IMR-90 (cell line): ENCODE results near the gene CYSRT1. TPM values are rescaled to one million over a fixed set of nuclear protein-coding genes. Genes with fewer than 3 reads are reported as not detected.

Experiments
- ATAC-seq: fragments of 200-7000 bp; cut with Tn5 transposase; 2 replicates; pipeline ENCODE4 v1.9.1; 2020; ENCODE audit warnings: low read depth, mild to moderate bottlenecking, moderate library complexity
- BruUV-seq: library from RNA; stranded (reverse); fragments of 400-500 nt; replicated peaks from 2 replicates; lab custom pipeline; 2021; lab: Mats Ljungman, UMichigan
- CTCF ChIA-PET: fragments of 300-600 bp; formaldehyde crosslinking; extraction: SDS; loops from one replicate; lab custom pipeline; 2021; ENCODE audit warnings: antibody characterized with exemption; lab: Yijun Ruan, JAX
- POLR2A ChIA-PET: fragments of 300-600 bp; sonication (Branson Sonifier 250); formaldehyde crosslinking; loops from one replicate; lab custom pipeline; 2022; ENCODE audit warnings: antibody characterized with exemption; ENCODE audit not compliant: unreplicated experiment; lab: Charles Lee
- DNase-seq: peaks from one replicate; pipeline ENCODE4 v3.0.0; 2013
- H2AFZ ChIP-seq: replicated peaks from 2 replicates; pipeline ENCODE3; 2013; ENCODE audit warnings: low read length, mild to moderate bottlenecking; ENCODE audit not compliant: poor library complexity
- H2AK5ac ChIP-seq: 2 replicates; pipeline ENCODE4 v1.6.1; 2013; ENCODE audit warnings: low read depth, low read length, inconsistent platforms
- H2AK9ac ChIP-seq: replicated peaks from 2 replicates; pipeline ENCODE3; 2013; ENCODE audit warnings: mild to moderate bottlenecking, low read depth, low read length, moderate library complexity; ENCODE audit not compliant: poor library complexity
- H2BK120ac ChIP-seq: 2 replicates; pipeline ENCODE4 v1.6.1; 2013; ENCODE audit warnings: low read depth, low read length, inconsistent platforms
- H2BK15ac ChIP-seq: 3 replicates; pipeline ENCODE4 v1.6.1; 2013; ENCODE audit warnings: low read depth, low read length, inconsistent platforms
- H2BK20ac ChIP-seq: 2 replicates; pipeline ENCODE4 v1.6.1; 2013; ENCODE audit warnings: low read depth, mild to moderate bottlenecking, inconsistent platforms, low read length, moderate library complexity
- H2BK5ac ChIP-seq: 2 replicates; pipeline ENCODE4 v1.6.1; 2013; ENCODE audit warnings: mild to moderate bottlenecking, low read depth, low read length, inconsistent platforms; ENCODE audit not compliant: poor library complexity, severe bottlenecking
- H3K14ac ChIP-seq: replicated peaks from 2 replicates; pipeline ENCODE4 v1.6.1; 2013; ENCODE audit warnings: low read depth, low read length, inconsistent platforms
- H3K18ac ChIP-seq: 2 replicates; pipeline ENCODE4 v1.6.1; 2013; ENCODE audit warnings: low read depth, low read length, control low read depth
- H3K23ac ChIP-seq: 2 replicates; pipeline ENCODE4 v1.6.1; 2013; ENCODE audit warnings: low read depth, low read length, inconsistent platforms
- H3K27ac ChIP-seq: 2 replicates; pipeline ENCODE4 v1.5.1; 2013; ENCODE audit warnings: mild to moderate bottlenecking, control low read depth, low read length; ENCODE audit not compliant: insufficient read depth
- H3K27me3 ChIP-seq: 2 replicates; pipeline ENCODE4 v1.6.1; 2013; ENCODE audit warnings: low read length; ENCODE audit not compliant: control insufficient read depth, insufficient read depth
- H3K36me3 ChIP-seq: 2 replicates; pipeline ENCODE4 v1.6.1; 2013; ENCODE audit warnings: low read length, mixed read lengths; ENCODE audit not compliant: control insufficient read depth, insufficient read depth
- H3K4ac ChIP-seq: 2 replicates; pipeline ENCODE4 v1.6.1; 2013; ENCODE audit warnings: low read depth, low read length, inconsistent platforms
- H3K4me1 ChIP-seq: 2 replicates; pipeline ENCODE4 v1.6.1; 2013; ENCODE audit warnings: low read length, mixed read lengths; ENCODE audit not compliant: control insufficient read depth, insufficient read depth
- H3K4me2 ChIP-seq: 2 replicates; pipeline ENCODE4 v1.6.1; 2013; ENCODE audit warnings: low read depth, mild to moderate bottlenecking, control low read depth, low read length, moderate library complexity
- H3K4me3 ChIP-seq: 2 replicates; pipeline ENCODE4 v1.5.1; 2013; ENCODE audit warnings: low read depth, mild to moderate bottlenecking, control low read depth, low read length, moderate library complexity; ENCODE audit not compliant: insufficient read depth
- H3K56ac ChIP-seq: 2 replicates; pipeline ENCODE4 v1.6.1; 2013; ENCODE audit warnings: low read length, inconsistent platforms; ENCODE audit not compliant: insufficient read depth; ENCODE audit errors: extremely low read depth
- H3K79me1 ChIP-seq, 2 experiments: 2 replicates each; pipeline ENCODE4 v1.6.1; 2013; ENCODE audit warnings: low read length in 2 of 2, inconsistent platforms in 1 of 2, low read depth in 1 of 2
- H3K9ac ChIP-seq: 2 replicates; pipeline ENCODE4 v1.6.1; 2013; ENCODE audit warnings: low read depth, low read length, control low read depth
- H3K9me1 ChIP-seq: 2 replicates; pipeline ENCODE4 v1.6.1; 2013; ENCODE audit warnings: low read length, inconsistent platforms; ENCODE audit not compliant: insufficient read depth
- H3K9me3 ChIP-seq: 2 replicates; pipeline ENCODE4 v1.6.1; 2013; ENCODE audit warnings: low read length; ENCODE audit not compliant: control insufficient read depth, insufficient read depth
- H4K20me1 ChIP-seq: 2 replicates; pipeline ENCODE4 v1.6.1; 2013; ENCODE audit warnings: low read length, inconsistent platforms; ENCODE audit not compliant: insufficient read depth
- H4K5ac ChIP-seq: 2 replicates; pipeline ENCODE4 v1.6.1; 2013; ENCODE audit warnings: mild to moderate bottlenecking, low read depth, low read length, control low read depth
- H4K8ac ChIP-seq, 2 experiments: 2 replicates each; pipeline ENCODE4 v1.6.1; 2013; ENCODE audit warnings: low read depth in 2 of 2, low read length in 2 of 2, control low read depth in 1 of 2, inconsistent platforms in 1 of 2
- H4K91ac ChIP-seq: 2 replicates; pipeline ENCODE4 v1.6.1; 2013; ENCODE audit warnings: low read depth, low read length, inconsistent platforms; ENCODE audit not compliant: insufficient read depth
- BHLHE40 ChIP-seq: fragments of 150-350 bp; IDR thresholded peaks from 2 replicates; pipeline ENCODE4 v1.6.1; 2016; ENCODE audit warnings: mild to moderate bottlenecking, low read depth, low read length
- CEBPB ChIP-seq: IDR thresholded peaks from 2 replicates; pipeline ENCODE4 v1.6.1; 2012; ENCODE audit warnings: low read depth, low read length, improper control_type of control experiment
- FOS ChIP-seq: fragments of 150-350 bp; IDR thresholded peaks from 2 replicates; pipeline ENCODE4 v1.6.1; 2016; ENCODE audit warnings: low read depth, low read length
- POLR2A ChIP-seq: IDR thresholded peaks from 2 replicates; pipeline ENCODE4 v1.6.1; 2012; ENCODE audit warnings: mild to moderate bottlenecking, low read depth, low read length
- RFX5 ChIP-seq: IDR thresholded peaks from 2 replicates; pipeline ENCODE4 v1.8.0; 2012; ENCODE audit warnings: low read depth, mild to moderate bottlenecking, low read length, moderate library complexity
- WGBS, 2 experiments: methylation state at CpG; one replicate each; pipeline versions ENCODE4 v1.1.5 to v1.1.7; 2013; ENCODE audit warnings: missing lambda C conversion rate in 2 of 2; ENCODE audit not compliant: insufficient read length in 1 of 2; ENCODE audit errors: extremely low coverage in 2 of 2; 5-methylcytosine and 5-hydroxymethylcytosine counted together
- dilution Hi-C: fragments of 300-500 bp; cut with HindIII; formaldehyde crosslinking; loops from one replicate; pipeline ENCODE4 v1.14.3; 2018; ENCODE audit warnings: low sequenced_read_pairs; ENCODE audit not compliant: unreplicated experiment
- in situ Hi-C: fragments of 300-500 bp; cut with MboI; formaldehyde crosslinking; loops from 3 replicates; pipeline ENCODE4 v1.14.3; 2019; ENCODE audit warnings: low sequenced_read_pairs, inconsistent platforms, mixed read lengths
- intact Hi-C: fragments of 100-400 bp; cut with micrococcal nuclease; formaldehyde crosslinking; loops from 2 replicates; pipeline ENCODE4 v1.10.0; 2022
- polyA plus RNA-seq, 3 experiments: library from polyadenylated mRNA; depleted of rRNA; stranded (reverse); fragments of >200 nt; gene quantifications; 2 replicates each; pipeline ENCODE4 v1.2.3, GENCODE V29; 2012; ENCODE audit warnings: low replicate concordance in 1 of 3
- total RNA-seq: library from RNA; depleted of rRNA; stranded (reverse); fragments of >200 nt; gene quantifications from 2 replicates; pipeline ENCODE4 v1.2.3, GENCODE V29; 2012
- TF ChIP-seq, protein P1 (sequence below): conservative IDR thresholded peaks from 2 replicates; pipeline ENCODE4 v1.5.1; 2012; ENCODE audit warnings: mild to moderate bottlenecking, low read depth, low read length, improper control_type of control experiment
- TF ChIP-seq, protein P2 (sequence below): fragments of 150-350 bp; IDR thresholded peaks from 2 replicates; pipeline ENCODE4 v1.6.1; 2017; ENCODE audit warnings: mild to moderate bottlenecking, antibody characterized with exemption, low read length, low read depth
- TF ChIP-seq, protein P3 (sequence below): fragments of 150-350 bp; IDR thresholded peaks from 2 replicates; pipeline ENCODE4 v1.6.1; 2016; ENCODE audit warnings: low read depth, mild to moderate bottlenecking, low read length, moderate library complexity, borderline replicate concordance

Gene CYSRT1
- total and polyA plus RNA-seq, 2 of the 4 experiments (the other 2 are of a cell fraction), result 0.18 to 0.84 TPM

DNA sequence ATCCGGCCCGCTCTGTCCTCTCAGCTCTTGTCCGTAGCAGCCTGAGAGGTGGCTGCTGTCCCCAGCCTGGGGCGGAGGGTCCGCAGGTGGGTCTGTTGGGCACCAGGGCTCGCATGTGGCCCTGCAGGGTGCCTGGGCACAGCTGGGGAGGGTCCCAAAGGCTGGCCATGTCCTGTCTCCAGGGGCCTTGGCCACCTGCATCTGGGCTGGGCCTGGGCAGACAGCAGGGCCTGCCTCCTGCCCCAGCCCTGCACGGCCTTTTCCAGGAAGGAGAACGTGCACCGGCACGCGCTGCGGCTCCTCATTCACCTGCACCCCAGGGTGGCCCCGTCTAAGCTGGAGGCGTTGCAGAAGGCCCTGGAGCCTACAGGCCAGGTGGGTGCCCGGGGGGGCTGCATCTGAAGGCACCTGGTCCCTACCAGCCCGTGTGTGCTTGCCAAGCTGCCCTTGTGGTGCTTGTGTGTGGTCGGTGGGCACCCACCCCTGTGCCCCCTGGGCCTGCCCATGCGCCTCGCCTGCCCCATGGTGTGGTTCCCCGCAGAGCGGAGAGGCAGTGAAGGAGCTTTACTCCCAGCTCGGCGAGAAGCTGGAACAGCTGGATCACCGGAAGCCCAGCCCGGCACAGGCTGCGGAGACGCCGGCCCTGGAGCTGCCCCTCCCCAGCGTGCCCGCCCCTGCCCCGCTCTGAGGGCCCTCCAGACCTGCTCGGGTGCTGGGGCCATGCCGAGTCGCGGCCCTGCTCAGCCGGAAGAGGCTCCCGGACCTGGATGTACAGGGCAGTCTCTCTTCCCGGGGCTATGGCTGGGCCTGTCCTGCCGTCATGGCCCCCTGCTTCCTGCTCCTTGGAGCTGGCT is 47.5 kb downstream of the CYSRT1 start:
- Histone ChIP-seq H3K4me2 (no peak overlapping the region), H3K79me1 (peaks cover 13 to 73% of the 10 kb centered on the region in 2 experiments), H3K27me3 (no peaks in the 10 kb centered on the region), H3K9ac (no peak overlapping the region), H3K14ac (no peak overlapping the region), H2AK5ac (no peak overlapping the region), H3K18ac (no peak overlapping the region), H2BK120ac (no peak overlapping the region), H3K23ac (no peak overlapping the region), H2BK15ac (no peak overlapping the region), H4K91ac (no peak overlapping the region), H2BK20ac (no peak overlapping the region), H3K4ac (no peak overlapping the region), H3K56ac (no peak overlapping the region), H3K4me1 (peaks cover 21% of the 10 kb centered on the region), H4K8ac (no peak overlapping the region), H3K4me3 (no peak overlapping the region), H4K5ac (no peak overlapping the region), H2BK5ac (no peak overlapping the region), H3K9me3 (no peaks in the 10 kb centered on the region), H4K20me1 (peaks cover 29% of the 10 kb centered on the region), H3K36me3 (peaks cover 41% of the 10 kb centered on the region), H3K9me1 (peaks cover 14% of the 10 kb centered on the region), H2AK9ac (no peak overlapping the region), H2AFZ (no peak overlapping the region), H3K27ac (no peak overlapping the region)
- CTCF ChIA-PET, result no interaction called here
- 92% methylated on average over 30 of the region's 39 CpGs; no CpG with 5 or more reads in 1 of the 2 experiments for WGBS, 2 experiments
- dilution Hi-C loops (no loop called here), intact Hi-C loops (no loop called here), in situ Hi-C loops (no loop called here)
- POLR2A ChIA-PET, result no interaction called here
- ATAC-seq (no peak), DNase-seq (no peak)
- BruUV-seq, result no TSS peak
- TF ChIP-seq POLR2A (no peak), BHLHE40 (no peak), CEBPB (no peak), RFX5 (no peak), FOS (no peak)
- TF ChIP-seq, protein P1, sequence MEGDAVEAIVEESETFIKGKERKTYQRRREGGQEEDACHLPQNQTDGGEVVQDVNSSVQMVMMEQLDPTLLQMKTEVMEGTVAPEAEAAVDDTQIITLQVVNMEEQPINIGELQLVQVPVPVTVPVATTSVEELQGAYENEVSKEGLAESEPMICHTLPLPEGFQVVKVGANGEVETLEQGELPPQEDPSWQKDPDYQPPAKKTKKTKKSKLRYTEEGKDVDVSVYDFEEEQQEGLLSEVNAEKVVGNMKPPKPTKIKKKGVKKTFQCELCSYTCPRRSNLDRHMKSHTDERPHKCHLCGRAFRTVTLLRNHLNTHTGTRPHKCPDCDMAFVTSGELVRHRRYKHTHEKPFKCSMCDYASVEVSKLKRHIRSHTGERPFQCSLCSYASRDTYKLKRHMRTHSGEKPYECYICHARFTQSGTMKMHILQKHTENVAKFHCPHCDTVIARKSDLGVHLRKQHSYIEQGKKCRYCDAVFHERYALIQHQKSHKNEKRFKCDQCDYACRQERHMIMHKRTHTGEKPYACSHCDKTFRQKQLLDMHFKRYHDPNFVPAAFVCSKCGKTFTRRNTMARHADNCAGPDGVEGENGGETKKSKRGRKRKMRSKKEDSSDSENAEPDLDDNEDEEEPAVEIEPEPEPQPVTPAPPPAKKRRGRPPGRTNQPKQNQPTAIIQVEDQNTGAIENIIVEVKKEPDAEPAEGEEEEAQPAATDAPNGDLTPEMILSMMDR, result no peak
- TF ChIP-seq, protein P2, sequence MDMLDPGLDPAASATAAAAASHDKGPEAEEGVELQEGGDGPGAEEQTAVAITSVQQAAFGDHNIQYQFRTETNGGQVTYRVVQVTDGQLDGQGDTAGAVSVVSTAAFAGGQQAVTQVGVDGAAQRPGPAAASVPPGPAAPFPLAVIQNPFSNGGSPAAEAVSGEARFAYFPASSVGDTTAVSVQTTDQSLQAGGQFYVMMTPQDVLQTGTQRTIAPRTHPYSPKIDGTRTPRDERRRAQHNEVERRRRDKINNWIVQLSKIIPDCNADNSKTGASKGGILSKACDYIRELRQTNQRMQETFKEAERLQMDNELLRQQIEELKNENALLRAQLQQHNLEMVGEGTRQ, result no peak
- TF ChIP-seq, protein P3, sequence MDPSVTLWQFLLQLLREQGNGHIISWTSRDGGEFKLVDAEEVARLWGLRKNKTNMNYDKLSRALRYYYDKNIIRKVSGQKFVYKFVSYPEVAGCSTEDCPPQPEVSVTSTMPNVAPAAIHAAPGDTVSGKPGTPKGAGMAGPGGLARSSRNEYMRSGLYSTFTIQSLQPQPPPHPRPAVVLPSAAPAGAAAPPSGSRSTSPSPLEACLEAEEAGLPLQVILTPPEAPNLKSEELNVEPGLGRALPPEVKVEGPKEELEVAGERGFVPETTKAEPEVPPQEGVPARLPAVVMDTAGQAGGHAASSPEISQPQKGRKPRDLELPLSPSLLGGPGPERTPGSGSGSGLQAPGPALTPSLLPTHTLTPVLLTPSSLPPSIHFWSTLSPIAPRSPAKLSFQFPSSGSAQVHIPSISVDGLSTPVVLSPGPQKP, result no peak
